ENCODE results near the gene TMPRSS15. TPM values are rescaled to one million over a fixed set of nuclear protein-coding genes. Genes with fewer than 3 reads are reported as not detected.
A peak's percentile ranks its signal among the peaks of the same experiment; 100 is the strongest.
"Not testable (repeated sequence)": the region's sequence is repeated elsewhere in the genome, so short reads cannot be mapped to it uniquely, and the experiment has no call there.

The TMPRSS15 gene
- total and polyA plus RNA-seq, 12 donors = 0.06 TPM; not detected in 11

GRCh38 chr21:18384771-18385170 is 18.8 kb downstream of the TMPRSS15 start:
- DNase-seq = no peak
- intact Hi-C loops (cut with DNase I) = no loop called here
- no peak for ATAC-seq
- TF ChIP-seq CTCF (IDR thresholded peaks at IDR 0.05) = peak in 7 of 9 donors; percentile 36 to 57 (median 48)
- Histone ChIP-seq H3K36me3 (no peaks in the 10 kb centered on the region), H3K27ac (no peak overlapping the region), H3K4me1 (no peaks in the 10 kb centered on the region), H3K9me3 (no peaks in the 10 kb centered on the region), H3K27me3 (no peaks in the 10 kb centered on the region), H3K4me3 (no peak overlapping the region)
- 2 to 5% methylated on average over 1 of the region's 1 CpG for WGBS, 2 donors

DNA sequence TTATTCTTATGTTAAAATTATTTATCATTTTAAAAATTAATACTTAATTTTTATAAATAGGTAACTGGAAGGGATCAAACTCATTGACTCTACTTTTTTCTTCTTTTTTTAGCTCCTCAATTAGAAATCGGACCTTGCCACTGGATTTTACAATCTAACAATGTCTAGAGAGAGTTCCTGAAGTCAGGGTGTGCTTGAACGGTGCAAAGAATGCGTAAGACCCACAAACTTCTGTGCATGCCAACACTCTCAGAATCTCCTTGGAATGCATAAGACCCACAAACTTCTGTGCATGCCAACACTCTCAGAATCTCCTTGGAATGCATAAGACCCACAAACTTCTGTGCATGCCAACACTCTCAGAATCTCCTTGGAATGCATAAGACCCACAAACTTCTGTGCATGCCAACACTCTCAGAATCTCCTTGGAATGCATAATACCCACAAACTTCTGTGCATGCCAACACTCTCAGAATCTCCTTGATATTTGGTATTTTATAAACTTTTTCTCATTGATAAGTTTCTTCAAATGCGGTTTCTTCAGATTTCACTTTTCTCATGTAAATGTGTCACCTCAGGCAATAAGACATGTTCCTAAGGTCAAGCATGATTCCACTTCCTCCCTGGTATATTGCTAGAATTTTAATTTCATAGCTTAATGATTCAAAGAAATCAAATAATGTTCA is 20.5 kb downstream of the TMPRSS15 start:
- DNase-seq; H3K4me3 ChIP-seq; H3K4me1 ChIP-seq; intact Hi-C loops (cut with DNase I); H3K27me3 ChIP-seq; H3K27ac ChIP-seq; H3K9me3 ChIP-seq; ATAC-seq; H3K36me3 ChIP-seq: not testable (repeated sequence)
- 84 to 86% methylated on average over 4 of the region's 4 CpGs for WGBS, 2 donors

DNA sequence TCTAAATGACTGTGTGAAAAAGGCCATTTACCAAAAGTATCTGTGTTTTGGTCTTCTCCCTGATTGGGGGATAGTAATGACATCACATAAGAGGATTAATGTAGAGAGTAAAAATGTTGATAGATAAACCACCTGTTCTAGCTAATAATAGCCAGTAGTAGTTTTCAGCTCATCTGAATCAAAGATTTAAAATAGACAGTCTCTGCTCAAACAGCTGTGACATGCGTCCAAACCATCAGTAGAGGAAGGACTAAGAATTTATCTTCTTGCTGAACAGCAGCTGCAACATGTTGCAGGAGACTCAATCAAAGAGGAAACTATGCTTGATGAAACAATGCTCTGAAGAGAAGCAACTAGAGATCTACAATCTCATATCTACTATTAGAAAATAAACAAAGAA is 21.4 kb downstream of the TMPRSS15 start:
- intact Hi-C loops (cut with DNase I) = no loop called here
- Histone ChIP-seq H3K9me3 (no peaks in the 10 kb centered on the region), H3K36me3 (no peaks in the 10 kb centered on the region), H3K27ac (no peak overlapping the region), H3K27me3 (no peaks in the 10 kb centered on the region), H3K4me3 (no peak overlapping the region), H3K4me1 (no peaks in the 10 kb centered on the region)
- 0% methylated on average over 1 of the region's 1 CpG for WGBS, 2 donors
- DNase-seq (no peak), ATAC-seq (no peak)
- TF ChIP-seq CTCF (IDR thresholded peaks at IDR 0.05) = no peak

GRCh38 chr21:18373606-18374005 is 30.0 kb downstream of the TMPRSS15 start:
- intact Hi-C loops (cut with DNase I) = no loop called here
- H3K4me3 ChIP-seq = no peak overlapping the region
- no peak for TF ChIP-seq CTCF (IDR thresholded peaks at IDR 0.05)
- H3K27me3 ChIP-seq = no peaks in the 10 kb centered on the region
- H3K9me3 ChIP-seq = no peaks in the 10 kb centered on the region
- H3K4me1 ChIP-seq = no peaks in the 10 kb centered on the region
- H3K27ac ChIP-seq = no peak overlapping the region
- H3K36me3 ChIP-seq = no peaks in the 10 kb centered on the region
- ATAC-seq (no peak), DNase-seq (no peak)

- intact Hi-C loops (cut with DNase I) = no loop called here
- Histone ChIP-seq H3K27me3 (no peaks in the 10 kb centered on the region), H3K27ac (no peak overlapping the region), H3K4me1 (no peaks in the 10 kb centered on the region), H3K36me3 (no peaks in the 10 kb centered on the region), H3K4me3 (no peak overlapping the region), H3K9me3 (no peaks in the 10 kb centered on the region)
- TF ChIP-seq CTCF (IDR thresholded peaks at IDR 0.05) = no peak
- no peak for ATAC-seq
- 81 to 92% methylated on average over 1 of the region's 1 CpG for WGBS, 2 donors
- DNase-seq = no peak
Observed at GRCh38 chr21:18370301-18370700, 33.3 kb downstream of the TMPRSS15 start.

All from heart right ventricle (tissue), 16 donors.